Dendritic cell treated with granulocyte-macrophage colony-stimulating factor and Interleukin-4, amounts not matched to agents 40 ng/mL and 50 ng/mL, for 4 days (primary cell): ENCODE data around the gene DMPK.
"Not testable (repeated sequence)": the region's sequence is repeated elsewhere in the genome, so short reads cannot be mapped to it uniquely, and the experiment has no call there.

Source experiments
- H3K27ac Mint-ChIP-seq: one replicate; pipeline ENCODE4 v1.8.0; 2022; ENCODE audit warnings: mild to moderate bottlenecking, mixed read lengths
- H3K27me3 Mint-ChIP-seq: one replicate; pipeline ENCODE4 v1.8.0; 2022; ENCODE audit warnings: mild to moderate bottlenecking, mixed read lengths
- H3K36me3 Mint-ChIP-seq: one replicate; pipeline ENCODE4 v1.8.0; 2022; ENCODE audit warnings: low read depth, mixed read lengths
- H3K4me1 Mint-ChIP-seq: one replicate; pipeline ENCODE4 v1.8.0; 2022; ENCODE audit warnings: low read depth, mixed read lengths
- H3K4me3 Mint-ChIP-seq: one replicate; pipeline ENCODE4 v1.8.0; 2022; ENCODE audit warnings: mild to moderate bottlenecking, moderate library complexity, mixed read lengths
- H3K9me3 Mint-ChIP-seq: one replicate; pipeline ENCODE4 v1.8.0; 2022; ENCODE audit warnings: mixed read lengths
- intact Hi-C: fragments of 100-400 bp; cut with micrococcal nuclease; formaldehyde crosslinking; loops from one replicate; pipeline ENCODE4 v1.15.0; 2022

Gene DMPK

GRCh38 chr19:45764945-45765701 is 17.2 kb downstream of the DMPK start:
- H3K27me3 Mint-ChIP-seq, result peaks cover 85% of the 10 kb centered on the region
- H3K4me3 Mint-ChIP-seq, result no peak overlapping the region
- no peaks in the 10 kb centered on the region for H3K9me3 Mint-ChIP-seq
- no peak overlapping the region for H3K27ac Mint-ChIP-seq
- peaks cover 8% of the 10 kb centered on the region for H3K36me3 Mint-ChIP-seq
- intact Hi-C loops, result no loop called here
- peaks cover 24% of the 10 kb centered on the region for H3K4me1 Mint-ChIP-seq

- intact Hi-C loops, result no loop called here
- Mint-ChIP-seq H3K4me3 (no peak overlapping the region), H3K36me3 (peaks cover 7% of the 10 kb centered on the region), H3K27ac (no peak overlapping the region), H3K4me1 (peaks cover 19% of the 10 kb centered on the region), H3K27me3 (peaks cover 84% of the 10 kb centered on the region), H3K9me3 (no peaks in the 10 kb centered on the region)
Measured at GRCh38 chr19:45764475-45764874, 17.8 kb downstream of the DMPK start.

- no peak overlapping the region for H3K27ac Mint-ChIP-seq
- peaks cover 3% of the 10 kb centered on the region for H3K36me3 Mint-ChIP-seq
- peaks cover 13% of the 10 kb centered on the region for H3K4me1 Mint-ChIP-seq
- H3K9me3 Mint-ChIP-seq, result no peaks in the 10 kb centered on the region
- H3K4me3 Mint-ChIP-seq, result no peak overlapping the region
- H3K27me3 Mint-ChIP-seq, result peaks cover 86% of the 10 kb centered on the region
- intact Hi-C loops, result no loop called here
Measured at GRCh38 chr19:45763691-45764294, 18.5 kb downstream of the DMPK start.

GRCh38 chr19:45762870-45763631 is 19.2 kb downstream of the DMPK start:
- Mint-ChIP-seq H3K27ac (no peak overlapping the region), H3K4me3 (no peak overlapping the region), H3K27me3 (peaks cover 88% of the 10 kb centered on the region), H3K36me3 (no peaks in the 10 kb centered on the region), H3K9me3 (no peaks in the 10 kb centered on the region), H3K4me1 (peaks cover 10% of the 10 kb centered on the region)
- intact Hi-C loops, result no loop called here

GRCh38 chr19:45761714-45762113 is 20.6 kb downstream of the DMPK start:
- intact Hi-C loops, result no loop called here
- H3K4me3 Mint-ChIP-seq, result no peak overlapping the region
- no peak overlapping the region for H3K27ac Mint-ChIP-seq
- peaks cover 86% of the 10 kb centered on the region for H3K27me3 Mint-ChIP-seq
- H3K4me1 Mint-ChIP-seq, result no peaks in the 10 kb centered on the region
- H3K36me3 Mint-ChIP-seq, result no peaks in the 10 kb centered on the region
- H3K9me3 Mint-ChIP-seq, result no peaks in the 10 kb centered on the region

- Mint-ChIP-seq H3K4me1 (no peaks in the 10 kb centered on the region), H3K4me3 (no peak overlapping the region), H3K27me3 (peaks cover 74% of the 10 kb centered on the region), H3K27ac (no peak overlapping the region), H3K9me3 (no peaks in the 10 kb centered on the region), H3K36me3 (no peaks in the 10 kb centered on the region)
- intact Hi-C loops, result no loop called here
Measured at GRCh38 chr19:45758921-45759320, 23.4 kb downstream of the DMPK start.

GRCh38 chr19:45757695-45758094 is 24.6 kb downstream of the DMPK start:
- H3K9me3 Mint-ChIP-seq, result no peaks in the 10 kb centered on the region
- peaks cover 5% of the 10 kb centered on the region for H3K4me1 Mint-ChIP-seq
- H3K4me3 Mint-ChIP-seq, result no peak overlapping the region
- peaks cover 67% of the 10 kb centered on the region for H3K27me3 Mint-ChIP-seq
- no peaks in the 10 kb centered on the region for H3K36me3 Mint-ChIP-seq
- no peak overlapping the region for H3K27ac Mint-ChIP-seq
- intact Hi-C loops, result no loop called here

- Mint-ChIP-seq H3K27me3 (peaks cover 64% of the 10 kb centered on the region), H3K4me1 (peaks cover 5% of the 10 kb centered on the region), H3K27ac (no peak overlapping the region), H3K9me3 (no peaks in the 10 kb centered on the region), H3K36me3 (no peaks in the 10 kb centered on the region), H3K4me3 (no peak overlapping the region)
- intact Hi-C loops, result no loop called here
Measured at GRCh38 chr19:45754323-45754722, 28.0 kb downstream of the DMPK start.

- peaks cover 56% of the 10 kb centered on the region for H3K27me3 Mint-ChIP-seq
- no peaks in the 10 kb centered on the region for H3K9me3 Mint-ChIP-seq
- H3K4me1 Mint-ChIP-seq, result peaks cover 5% of the 10 kb centered on the region
- no peaks in the 10 kb centered on the region for H3K36me3 Mint-ChIP-seq
- H3K27ac Mint-ChIP-seq, result no peak overlapping the region
- no peak overlapping the region for H3K4me3 Mint-ChIP-seq
- intact Hi-C loops, result no loop called here
Measured at GRCh38 chr19:45753548-45753947, 28.7 kb downstream of the DMPK start.

- intact Hi-C loops, result no loop called here
- Mint-ChIP-seq H3K27ac (no peak overlapping the region), H3K4me3 (no peak overlapping the region), H3K27me3 (peaks cover 54% of the 10 kb centered on the region), H3K4me1 (peaks cover 5% of the 10 kb centered on the region), H3K9me3 (no peaks in the 10 kb centered on the region), H3K36me3 (no peaks in the 10 kb centered on the region)
Measured at GRCh38 chr19:45752639-45753038, 29.7 kb downstream of the DMPK start.

GRCh38 chr19:45751483-45751882 is 30.8 kb downstream of the DMPK start:
- H3K27ac Mint-ChIP-seq, intact Hi-C loops, H3K36me3 Mint-ChIP-seq, H3K4me1 Mint-ChIP-seq, H3K4me3 Mint-ChIP-seq, H3K9me3 Mint-ChIP-seq: not testable (repeated sequence)
- peaks cover 54% of the 10 kb centered on the region for H3K27me3 Mint-ChIP-seq

- Mint-ChIP-seq H3K4me3 (no peak overlapping the region), H3K4me1 (no peaks in the 10 kb centered on the region), H3K9me3 (no peaks in the 10 kb centered on the region), H3K27me3 (peaks cover 69% of the 10 kb centered on the region), H3K36me3 (no peaks in the 10 kb centered on the region), H3K27ac (no peak overlapping the region)
- intact Hi-C loops, result no loop called here
Measured at GRCh38 chr19:45747513-45747912, 34.8 kb downstream of the DMPK start.

GRCh38 chr19:45746866-45747265 is 35.4 kb downstream of the DMPK start:
- Mint-ChIP-seq H3K4me1 (no peaks in the 10 kb centered on the region), H3K27ac (no peak overlapping the region), H3K27me3 (peaks cover 70% of the 10 kb centered on the region), H3K9me3 (no peaks in the 10 kb centered on the region), H3K4me3 (no peak overlapping the region), H3K36me3 (no peaks in the 10 kb centered on the region)
- intact Hi-C loops, result no loop called here

GRCh38 chr19:45745606-45746005 is 36.7 kb downstream of the DMPK start:
- H3K36me3 Mint-ChIP-seq, result no peaks in the 10 kb centered on the region
- H3K9me3 Mint-ChIP-seq, result no peaks in the 10 kb centered on the region
- no peaks in the 10 kb centered on the region for H3K4me1 Mint-ChIP-seq
- intact Hi-C loops, result no loop called here
- H3K27me3 Mint-ChIP-seq, result peaks cover 62% of the 10 kb centered on the region
- H3K27ac Mint-ChIP-seq, result no peak overlapping the region
- H3K4me3 Mint-ChIP-seq, result no peak overlapping the region
